ENCODE measurements around the gene SERPINA5. TPM values are rescaled to one million over a fixed set of nuclear protein-coding genes. Genes with fewer than 3 reads are reported as not detected.

SERPINA5 gene
- total RNA-seq, 1 experiment from 2014 or later: 2.2 TPM

GRCh38 chr14:94545131-94545841 lies 35.9 kb upstream of the SERPINA5 start:
- Mint-ChIP-seq H3K36me3 (ENCODE audit: insufficient read depth, unreplicated experiment) (no peaks in the 10 kb centered on the region), H3K4me3 (ENCODE audit: unreplicated experiment) (no peak overlapping the region), H3K27me3 (ENCODE audit: insufficient read depth, unreplicated experiment) (no peaks in the 10 kb centered on the region), H3K9me3 (ENCODE audit: unreplicated experiment) (peaks cover 11% of the 10 kb centered on the region), H3K4me1 (ENCODE audit: low read depth, unreplicated experiment) (no peaks in the 10 kb centered on the region), H3K27ac (ENCODE audit: unreplicated experiment) (no peak overlapping the region)
- no peak for TF ChIP-seq CTCF (IDR thresholded peaks at IDR 0.05; ENCODE audit: insufficient read depth in 1 of 2, low read depth in 1 of 2, low read length in 1 of 2, severe bottlenecking in 1 of 2, unreplicated experiment in 1 of 2)
- no peaks in the 10 kb centered on the region for H3K36me3 ChIP-seq (ENCODE audit: control insufficient read depth, insufficient read depth, low read length)
- no peaks in the 10 kb centered on the region for H3K27me3 ChIP-seq (replicated peaks; ENCODE audit: control insufficient read depth, insufficient read depth, low read length)
- CTCF ChIA-PET: no interaction called here
- POLR2A ChIA-PET: no interaction called here
- BruUV-seq (replicated peaks): no TSS peak
- H3K4me1 ChIP-seq: no peaks in the 10 kb centered on the region
- intact Hi-C loops (cut with micrococcal nuclease; ENCODE audit: unreplicated experiment): no loop called here
- DNase-seq: no peak
- no peak overlapping the region for H3K4me3 ChIP-seq (ENCODE audit: low read depth, low read length)
- no peaks in the 10 kb centered on the region for H3K9me3 ChIP-seq

- no peaks in the 10 kb centered on the region for H3K36me3 Mint-ChIP-seq (ENCODE audit: insufficient read depth, unreplicated experiment)
- DNase-seq: no peak
- Histone ChIP-seq H3K27me3 (replicated peaks; ENCODE audit: control insufficient read depth, insufficient read depth, low read length) (no peaks in the 10 kb centered on the region), H3K36me3 (ENCODE audit: control insufficient read depth, insufficient read depth, low read length) (no peaks in the 10 kb centered on the region), H3K9me3 (no peaks in the 10 kb centered on the region), H3K4me3 (ENCODE audit: low read depth, low read length) (no peak overlapping the region), H3K4me1 (no peaks in the 10 kb centered on the region)
- CTCF ChIA-PET: no interaction called here
- intact Hi-C loops (cut with micrococcal nuclease; ENCODE audit: unreplicated experiment): no loop called here
- POLR2A ChIA-PET: no interaction called here
- no peak overlapping the region for H3K27ac Mint-ChIP-seq (ENCODE audit: unreplicated experiment)
- no peak overlapping the region for H3K4me3 Mint-ChIP-seq (ENCODE audit: unreplicated experiment)
- peaks cover 11% of the 10 kb centered on the region for H3K9me3 Mint-ChIP-seq (ENCODE audit: unreplicated experiment)
- H3K27me3 Mint-ChIP-seq (ENCODE audit: insufficient read depth, unreplicated experiment): no peaks in the 10 kb centered on the region
- no peak for TF ChIP-seq CTCF (IDR thresholded peaks at IDR 0.05; ENCODE audit: insufficient read depth in 1 of 2, low read depth in 1 of 2, low read length in 1 of 2, severe bottlenecking in 1 of 2, unreplicated experiment in 1 of 2)
- no TSS peak for BruUV-seq (replicated peaks)
- no peaks in the 10 kb centered on the region for H3K4me1 Mint-ChIP-seq (ENCODE audit: low read depth, unreplicated experiment)
Observed at GRCh38 chr14:94547151-94547680, 34.0 kb upstream of the SERPINA5 start.

- POLR2A ChIA-PET: no interaction called here
- Mint-ChIP-seq H3K36me3 (ENCODE audit: insufficient read depth, unreplicated experiment) (no peaks in the 10 kb centered on the region), H3K4me3 (ENCODE audit: unreplicated experiment) (no peak overlapping the region), H3K27ac (ENCODE audit: unreplicated experiment) (no peak overlapping the region), H3K9me3 (ENCODE audit: unreplicated experiment) (peaks cover 15% of the 10 kb centered on the region), H3K27me3 (ENCODE audit: insufficient read depth, unreplicated experiment) (no peaks in the 10 kb centered on the region), H3K4me1 (ENCODE audit: low read depth, unreplicated experiment) (no peaks in the 10 kb centered on the region)
- TF ChIP-seq CTCF (IDR thresholded peaks at IDR 0.05; ENCODE audit: insufficient read depth in 1 of 2, low read depth in 1 of 2, low read length in 1 of 2, severe bottlenecking in 1 of 2, unreplicated experiment in 1 of 2): no peak
- no TSS peak for BruUV-seq (replicated peaks)
- Histone ChIP-seq H3K4me1 (no peaks in the 10 kb centered on the region), H3K4me3 (ENCODE audit: low read depth, low read length) (no peak overlapping the region), H3K27me3 (replicated peaks; ENCODE audit: control insufficient read depth, insufficient read depth, low read length) (no peaks in the 10 kb centered on the region), H3K36me3 (ENCODE audit: control insufficient read depth, insufficient read depth, low read length) (no peaks in the 10 kb centered on the region), H3K9me3 (no peaks in the 10 kb centered on the region)
- CTCF ChIA-PET: no interaction called here
- intact Hi-C loops (cut with micrococcal nuclease; ENCODE audit: unreplicated experiment): no loop called here
- DNase-seq: no peak
Observed at GRCh38 chr14:94547726-94548125, 33.5 kb upstream of the SERPINA5 start.
